ENCODE data around the gene COL25A1. TPM values are rescaled to one million over a fixed set of nuclear protein-coding genes. Genes with fewer than 3 reads are reported as not detected.

The COL25A1 gene
- total RNA-seq, 1 donor, result 0.10 TPM

- no peaks in the 10 kb centered on the region for H3K4me1 ChIP-seq (ENCODE audit: insufficient read depth, low read length)
- H3K27me3 ChIP-seq (ENCODE audit: insufficient read depth, low read length), result no peaks in the 10 kb centered on the region
- no peak overlapping the region for H3K4me3 ChIP-seq (ENCODE audit: low read length)
- no peaks in the 10 kb centered on the region for H3K9me3 ChIP-seq (ENCODE audit: low read depth, low read length)
Measured at GRCh38 chr4:108830509-108831244, 471.8 kb downstream of the COL25A1 start.

- no peaks in the 10 kb centered on the region for H3K9me3 ChIP-seq (ENCODE audit: low read depth, low read length)
- H3K27me3 ChIP-seq (ENCODE audit: insufficient read depth, low read length), result no peaks in the 10 kb centered on the region
- H3K4me3 ChIP-seq (ENCODE audit: low read length), result no peak overlapping the region
- no peaks in the 10 kb centered on the region for H3K4me1 ChIP-seq (ENCODE audit: insufficient read depth, low read length)
Measured at GRCh38 chr4:108829966-108830492, 472.4 kb downstream of the COL25A1 start.

GRCh38 chr4:108828620-108829019, 473.8 kb downstream of the COL25A1 start:
- no peak overlapping the region for H3K4me3 ChIP-seq (ENCODE audit: low read length)
- H3K4me1 ChIP-seq (ENCODE audit: insufficient read depth, low read length), result no peaks in the 10 kb centered on the region
- no peaks in the 10 kb centered on the region for H3K9me3 ChIP-seq (ENCODE audit: low read depth, low read length)
- no peaks in the 10 kb centered on the region for H3K27me3 ChIP-seq (ENCODE audit: insufficient read depth, low read length)

GRCh38 chr4:108825737-108826136, 476.7 kb downstream of the COL25A1 start:
- Histone ChIP-seq H3K27me3 (ENCODE audit: insufficient read depth, low read length) (no peaks in the 10 kb centered on the region), H3K4me1 (ENCODE audit: insufficient read depth, low read length) (no peaks in the 10 kb centered on the region), H3K9me3 (ENCODE audit: low read depth, low read length) (no peaks in the 10 kb centered on the region), H3K4me3 (ENCODE audit: low read length) (no peak overlapping the region)

- no peaks in the 10 kb centered on the region for H3K4me1 ChIP-seq (ENCODE audit: insufficient read depth, low read length)
Measured at GRCh38 chr4:108821351-108821930, 481.0 kb downstream of the COL25A1 start.

GRCh38 chr4:108820492-108821350, 481.7 kb downstream of the COL25A1 start:
- no peaks in the 10 kb centered on the region for H3K4me1 ChIP-seq (ENCODE audit: insufficient read depth, low read length)
- H3K27me3 ChIP-seq (ENCODE audit: insufficient read depth, low read length), result peaks cover 4% of the 10 kb centered on the region
- H3K4me3 ChIP-seq (ENCODE audit: low read length), result no peak overlapping the region
- no peaks in the 10 kb centered on the region for H3K9me3 ChIP-seq (ENCODE audit: low read depth, low read length)

More at GRCh38 chr4:108821351-108821930, 481.0 kb downstream of the COL25A1 start:
- Histone ChIP-seq H3K4me3 (ENCODE audit: low read length) (no peak overlapping the region), H3K9me3 (ENCODE audit: low read depth, low read length) (no peaks in the 10 kb centered on the region), H3K27me3 (ENCODE audit: insufficient read depth, low read length) (no peaks in the 10 kb centered on the region)

- no peak overlapping the region for H3K4me3 ChIP-seq (ENCODE audit: low read length)
- H3K4me1 ChIP-seq (ENCODE audit: insufficient read depth, low read length), result no peaks in the 10 kb centered on the region
- H3K9me3 ChIP-seq (ENCODE audit: low read depth, low read length), result no peaks in the 10 kb centered on the region
- H3K27me3 ChIP-seq (ENCODE audit: insufficient read depth, low read length), result peaks cover 11% of the 10 kb centered on the region
Measured at GRCh38 chr4:108814326-108814725, 488.1 kb downstream of the COL25A1 start.

- Histone ChIP-seq H3K9me3 (ENCODE audit: low read depth, low read length) (no peaks in the 10 kb centered on the region), H3K4me1 (ENCODE audit: insufficient read depth, low read length) (no peaks in the 10 kb centered on the region), H3K4me3 (ENCODE audit: low read length) (no peak overlapping the region), H3K27me3 (ENCODE audit: insufficient read depth, low read length) (peaks cover 11% of the 10 kb centered on the region)
Measured at GRCh38 chr4:108813261-108813660, 489.2 kb downstream of the COL25A1 start.

GRCh38 chr4:108811486-108811885, 491.0 kb downstream of the COL25A1 start:
- Histone ChIP-seq H3K9me3 (ENCODE audit: low read depth, low read length) (no peaks in the 10 kb centered on the region), H3K27me3 (ENCODE audit: insufficient read depth, low read length) (peaks cover 11% of the 10 kb centered on the region), H3K4me3 (ENCODE audit: low read length) (no peak overlapping the region), H3K4me1 (ENCODE audit: insufficient read depth, low read length) (no peaks in the 10 kb centered on the region)

GRCh38 chr4:108810087-108810486, 492.4 kb downstream of the COL25A1 start:
- Histone ChIP-seq H3K9me3 (ENCODE audit: low read depth, low read length) (no peaks in the 10 kb centered on the region), H3K4me3 (ENCODE audit: low read length) (no peak overlapping the region)

GRCh38 chr4:108804648-108805273, 497.7 kb downstream of the COL25A1 start:
- H3K4me3 ChIP-seq (ENCODE audit: low read length), result no peak overlapping the region
- no peaks in the 10 kb centered on the region for H3K9me3 ChIP-seq (ENCODE audit: low read depth, low read length)
- no peaks in the 10 kb centered on the region for H3K4me1 ChIP-seq (ENCODE audit: insufficient read depth, low read length)
- H3K27me3 ChIP-seq (ENCODE audit: insufficient read depth, low read length), result no peaks in the 10 kb centered on the region

More at GRCh38 chr4:108810087-108810486, 492.4 kb downstream of the COL25A1 start:
- Histone ChIP-seq H3K27me3 (ENCODE audit: insufficient read depth, low read length) (peaks cover 5% of the 10 kb centered on the region), H3K4me1 (ENCODE audit: insufficient read depth, low read length) (no peaks in the 10 kb centered on the region)

GRCh38 chr4:108799306-108799705, 503.2 kb downstream of the COL25A1 start:
- Histone ChIP-seq H3K4me1 (ENCODE audit: insufficient read depth, low read length) (no peaks in the 10 kb centered on the region), H3K27me3 (ENCODE audit: insufficient read depth, low read length) (no peaks in the 10 kb centered on the region), H3K4me3 (ENCODE audit: low read length) (no peak overlapping the region), H3K9me3 (ENCODE audit: low read depth, low read length) (no peaks in the 10 kb centered on the region)

- Histone ChIP-seq H3K27me3 (ENCODE audit: insufficient read depth, low read length) (no peaks in the 10 kb centered on the region), H3K4me1 (ENCODE audit: insufficient read depth, low read length) (no peaks in the 10 kb centered on the region), H3K9me3 (ENCODE audit: low read depth, low read length) (no peaks in the 10 kb centered on the region)
Measured at GRCh38 chr4:108796173-108796572, 506.3 kb downstream of the COL25A1 start.

GRCh38 chr4:108795733-108796132, 506.7 kb downstream of the COL25A1 start:
- H3K4me3 ChIP-seq (ENCODE audit: low read length), result no peak overlapping the region
- no peaks in the 10 kb centered on the region for H3K27me3 ChIP-seq (ENCODE audit: insufficient read depth, low read length)
- H3K4me1 ChIP-seq (ENCODE audit: insufficient read depth, low read length), result no peaks in the 10 kb centered on the region
- H3K9me3 ChIP-seq (ENCODE audit: low read depth, low read length), result no peaks in the 10 kb centered on the region

More at GRCh38 chr4:108796173-108796572, 506.3 kb downstream of the COL25A1 start:
- H3K4me3 ChIP-seq (ENCODE audit: low read length), result no peak overlapping the region
